Measurements from ENCODE around the gene LOXL4.

Gene LOXL4

GRCh38 chr10:98265403-98266378, 2.3 kb downstream of the LOXL4 start:
- no peak for DNase-seq (ENCODE audit: low read depth in 3 of 3, low spot score in 1 of 3)

- DNase-seq (ENCODE audit: low read depth in 3 of 3, low spot score in 1 of 3), result no peak
Measured at GRCh38 chr10:98264378-98265065, 3.5 kb downstream of the LOXL4 start.

GRCh38 chr10:98263088-98263487, 4.9 kb downstream of the LOXL4 start:
- no peak for DNase-seq (ENCODE audit: low read depth in 3 of 3, low spot score in 1 of 3)

DNA sequence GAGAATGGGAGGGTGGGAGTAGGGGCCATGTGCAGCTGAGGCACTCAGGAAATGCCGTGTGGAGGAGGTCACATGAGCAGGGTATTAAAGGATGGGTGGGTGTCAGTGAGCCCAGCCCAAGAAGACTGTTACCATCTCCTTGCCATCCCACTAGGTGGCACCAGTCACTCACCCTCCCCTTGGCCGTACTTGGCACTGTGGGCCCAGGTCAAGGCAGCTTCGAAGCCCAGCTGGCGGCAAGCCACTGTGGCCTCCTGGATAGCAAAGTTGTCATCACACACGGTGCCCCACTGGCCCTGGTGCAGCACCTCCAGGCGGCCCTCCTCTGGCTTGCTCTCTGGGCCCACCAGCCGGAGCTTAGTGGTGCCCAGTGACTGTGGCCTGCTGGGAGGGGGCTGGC, 5.4 kb downstream of the LOXL4 start:
- no peak for DNase-seq (ENCODE audit: low read depth in 3 of 3, low spot score in 1 of 3)

DNA sequence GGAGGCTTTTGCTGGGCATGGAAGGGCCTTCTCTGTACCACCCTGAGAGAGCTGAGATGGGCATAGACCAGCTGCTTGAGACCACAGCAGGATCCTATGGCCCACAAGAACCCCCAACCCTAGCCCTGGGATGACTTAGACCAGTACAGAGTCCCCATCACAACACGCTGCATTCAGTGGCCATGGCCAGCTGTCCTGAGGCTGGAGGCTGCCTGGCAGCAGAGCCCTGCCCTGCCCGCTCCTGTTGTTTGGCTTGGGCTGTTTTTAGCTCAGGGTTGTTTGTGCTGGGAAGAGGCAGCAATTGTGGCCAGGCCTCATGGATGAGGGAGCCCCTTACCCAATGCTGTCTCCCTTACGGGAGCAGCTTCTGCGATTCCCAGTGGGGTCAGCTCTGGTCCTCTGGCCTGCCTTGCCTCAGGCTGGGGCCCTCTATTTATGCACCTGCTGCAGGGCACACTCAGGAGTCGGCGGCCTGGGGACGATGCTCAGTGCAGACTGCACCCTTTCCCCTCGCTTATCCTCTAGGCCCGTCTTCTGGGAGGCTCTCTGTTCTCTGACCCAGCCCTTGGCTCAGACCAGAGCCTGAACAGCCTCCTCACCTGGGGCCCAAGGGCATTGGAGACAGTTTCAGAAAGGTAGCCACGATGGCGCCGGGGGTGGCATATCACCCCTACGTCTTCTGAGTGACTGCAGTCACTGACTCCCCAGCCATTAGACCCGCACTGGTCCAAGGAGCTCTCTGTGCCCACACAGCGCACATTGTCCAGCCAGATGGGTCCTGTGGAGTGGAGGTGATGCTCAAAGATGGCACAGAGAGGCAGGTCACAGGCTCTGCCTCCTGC, 6.3 kb downstream of the LOXL4 start:
- no peak for DNase-seq (ENCODE audit: low read depth in 3 of 3, low spot score in 1 of 3)

DNA sequence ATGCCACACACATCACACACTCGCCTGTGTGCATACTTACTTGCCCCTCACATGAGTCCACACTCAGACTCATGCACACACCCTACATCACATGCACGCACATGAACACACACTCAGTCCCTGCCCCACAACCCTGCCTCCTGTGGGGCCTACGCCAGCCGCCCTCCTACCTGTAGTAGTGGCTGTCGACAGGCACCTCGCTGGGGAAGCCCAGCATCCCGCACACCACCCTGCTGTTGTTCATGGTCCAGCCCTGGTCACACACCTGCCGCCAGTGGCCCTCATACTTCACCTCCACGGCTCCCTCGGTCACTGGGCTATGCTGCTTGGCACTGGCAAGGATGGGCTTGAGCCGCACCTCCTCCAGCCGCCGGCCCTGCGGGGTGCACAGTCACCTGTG, 7.2 kb downstream of the LOXL4 start:
- DNase-seq (ENCODE audit: low read depth in 3 of 3, low spot score in 1 of 3), result no peak

DNA sequence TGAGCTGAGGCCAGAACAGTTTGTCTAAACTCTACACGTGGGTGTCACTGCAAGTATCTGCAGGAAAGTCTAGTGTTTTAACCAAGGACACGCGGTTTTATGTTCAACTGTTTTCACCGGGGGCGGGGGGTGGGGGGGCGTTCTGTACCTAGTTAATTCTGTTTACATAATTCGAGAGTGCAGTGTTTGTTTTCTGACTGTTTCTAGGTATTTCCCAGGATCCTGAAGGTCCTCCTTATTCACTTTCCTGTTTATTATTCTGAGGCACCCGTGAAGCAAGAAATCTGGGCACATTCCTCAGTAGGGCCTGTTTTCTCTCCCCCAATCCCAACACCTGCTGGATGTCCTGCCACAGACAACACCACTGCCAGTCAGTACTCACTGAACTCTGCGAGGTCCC, 7.6 kb downstream of the LOXL4 start:
- no peak for DNase-seq (ENCODE audit: low read depth in 3 of 3, low spot score in 1 of 3)

GRCh38 chr10:98259606-98260315, 8.2 kb downstream of the LOXL4 start:
- DNase-seq (ENCODE audit: low read depth in 3 of 3, low spot score in 1 of 3), result no peak

GRCh38 chr10:98258683-98259454, 9.1 kb downstream of the LOXL4 start:
- no peak for DNase-seq (ENCODE audit: low read depth in 3 of 3, low spot score in 1 of 3)

GRCh38 chr10:98257961-98258360, 10.0 kb downstream of the LOXL4 start:
- DNase-seq (ENCODE audit: low read depth in 3 of 3, low spot score in 1 of 3), result no peak

GRCh38 chr10:98257198-98257597, 10.8 kb downstream of the LOXL4 start:
- no peak for DNase-seq (ENCODE audit: low read depth in 3 of 3, low spot score in 1 of 3)

GRCh38 chr10:98256692-98257091, 11.3 kb downstream of the LOXL4 start:
- no peak for DNase-seq (ENCODE audit: low read depth in 3 of 3, low spot score in 1 of 3)

DNA sequence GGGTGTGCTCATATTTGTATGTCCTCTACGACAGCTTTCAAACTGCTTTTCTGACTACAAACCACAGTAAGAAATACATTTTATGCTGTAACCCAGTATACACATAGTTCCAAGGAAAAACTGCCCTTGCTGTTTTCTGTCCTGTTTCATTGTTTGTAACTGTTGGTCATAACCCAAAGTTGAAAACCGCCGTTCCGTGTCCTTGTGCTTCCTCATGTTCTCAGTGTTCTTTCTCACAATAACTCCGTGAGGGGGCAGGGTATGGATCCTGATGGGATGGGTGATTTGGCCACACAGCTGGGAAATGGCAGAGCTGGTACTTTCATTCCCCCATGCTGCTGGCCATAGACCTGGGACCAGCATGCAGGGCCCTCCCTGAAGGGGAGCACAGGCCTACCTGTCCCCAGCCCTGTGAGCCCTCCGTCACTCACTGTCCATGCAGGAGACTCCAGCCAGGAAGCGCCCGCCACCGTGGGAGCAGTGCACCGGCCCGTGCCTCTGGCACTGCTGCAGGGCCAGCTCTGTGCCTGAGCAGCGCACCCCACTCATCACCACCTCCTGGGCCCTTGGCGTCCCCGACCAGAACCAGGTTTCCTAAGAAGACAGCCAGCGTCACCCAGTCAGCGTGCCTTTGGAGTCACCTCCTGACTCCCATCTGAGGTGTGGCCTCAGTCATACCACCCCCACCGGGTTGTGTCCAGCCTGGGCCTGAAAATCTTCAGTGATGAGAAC, 12.7 kb downstream of the LOXL4 start:
- DNase-seq (ENCODE audit: low read depth in 3 of 3, low spot score in 1 of 3), result no peak

- no peak for DNase-seq (ENCODE audit: low read depth in 3 of 3, low spot score in 1 of 3)
Measured at GRCh38 chr10:98254234-98254974, 13.6 kb downstream of the LOXL4 start.

- no peak for DNase-seq (ENCODE audit: low read depth in 3 of 3, low spot score in 1 of 3)
Measured at GRCh38 chr10:98253499-98253898, 14.5 kb downstream of the LOXL4 start.

GRCh38 chr10:98252464-98252863, 15.5 kb downstream of the LOXL4 start:
- DNase-seq (ENCODE audit: low read depth in 3 of 3, low spot score in 1 of 3), result no peak

- no peak for DNase-seq (ENCODE audit: low read depth in 3 of 3, low spot score in 1 of 3)
Measured at GRCh38 chr10:98251399-98251798, 16.6 kb downstream of the LOXL4 start.

DNA sequence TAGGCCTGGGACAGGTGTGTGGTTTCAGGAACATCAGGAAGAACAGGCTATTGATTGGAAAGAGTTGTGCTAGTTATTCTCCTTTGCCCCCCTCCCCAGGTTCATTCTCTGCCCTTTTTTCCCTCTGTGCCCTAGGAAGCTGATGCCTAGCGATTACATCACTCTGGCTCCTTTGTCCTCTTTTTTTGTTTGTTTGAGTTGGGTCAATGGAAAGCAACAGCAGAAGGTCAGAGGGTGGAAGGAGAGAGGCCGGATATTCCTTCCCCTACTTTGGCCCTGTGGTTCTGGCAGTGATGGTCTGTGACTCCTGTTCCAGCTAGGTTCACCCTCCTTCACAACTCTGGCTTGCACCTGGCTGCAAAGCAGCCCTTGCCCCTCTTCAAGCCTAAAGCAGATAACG, 18.9 kb downstream of the LOXL4 start:
- no peak for DNase-seq (ENCODE audit: low read depth in 3 of 3, low spot score in 1 of 3)

DNA sequence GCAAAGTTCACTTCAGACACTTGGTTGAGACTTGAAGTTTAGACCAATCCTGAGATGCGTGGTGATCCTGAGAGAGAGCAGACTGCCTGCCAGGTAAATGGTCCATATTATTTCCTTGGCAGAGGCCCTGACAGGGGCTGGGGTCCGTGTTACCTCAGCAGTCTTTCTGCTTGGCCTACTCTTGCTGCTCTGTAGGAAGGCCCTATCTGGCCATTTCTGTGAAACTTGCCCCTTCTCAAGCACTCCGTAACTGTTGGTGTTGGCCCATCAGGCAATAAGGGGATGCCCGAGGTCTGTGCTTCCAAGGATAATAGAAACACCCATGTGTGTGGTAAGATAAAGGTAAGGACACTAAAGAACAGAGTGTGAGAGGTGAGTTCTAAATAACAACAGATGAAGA, 20.0 kb downstream of the LOXL4 start:
- no peak for DNase-seq (ENCODE audit: low read depth in 3 of 3, low spot score in 1 of 3)
